ENCODE data around the gene SH2D7. TPM values are rescaled to one million over a fixed set of nuclear protein-coding genes. Genes with fewer than 3 reads are reported as not detected.

Gene SH2D7
- total and polyA plus RNA-seq, 2 donors (not counting 1 experiment from before 2014, with no cell fraction given): not detected

- H3K4me1 Mint-ChIP-seq: no peaks in the 10 kb centered on the region
- no peaks in the 10 kb centered on the region for H4K20me1 ChIP-seq (ENCODE audit: control insufficient read depth, insufficient read depth, low read length, poor library complexity, severe bottlenecking)
- H3K27ac Mint-ChIP-seq: no peak overlapping the region
- no peak overlapping the region for H3K4me3 Mint-ChIP-seq
- H3K27me3 ChIP-seq (replicated peaks in 1 of 4; ENCODE audit: control extremely low read depth in 1 of 4, control insufficient read depth in 3 of 4, insufficient read depth in 4 of 4, low read length in 3 of 4): no peaks in the 10 kb centered on the region
- H3K4me3 ChIP-seq (ENCODE audit: control extremely low read depth in 1 of 5, extremely low read depth in 1 of 5, insufficient read depth in 1 of 5, low read depth in 2 of 5, low read length in 4 of 5): no peak overlapping the region
- no peak for TF ChIP-seq EZH2 (IDR thresholded peaks at IDR 0.05; ENCODE audit: borderline replicate concordance, insufficient read depth, low read depth, low read length, poor library complexity, severe bottlenecking)
- TF ChIP-seq CTCF (IDR thresholded peaks at IDR 0.05): no peak
- ATAC-seq (ENCODE audit: low read depth) (no peak), DNase-seq (no peak)
- no peaks in the 10 kb centered on the region for H3K4me1 ChIP-seq (ENCODE audit: control insufficient read depth in 2 of 2, insufficient read depth in 2 of 2, low read length in 2 of 2)
- H3K79me2 ChIP-seq (ENCODE audit: control insufficient read depth, insufficient read depth, low read length): no peaks in the 10 kb centered on the region
- ChIA-PET CTCF (interaction anchor here (1.3 to 15.2 kb wide), 2 partner anchors 54 to 181 kb away, joined by 3 to 322 read pairs; no protein-coding TSS in a partner anchor), POLR2A (no interaction called here)
- H3K9ac ChIP-seq (ENCODE audit: low read length): no peak overlapping the region
- no peak overlapping the region for H3K27ac ChIP-seq (ENCODE audit: low read length in 2 of 2)
- no peaks in the 10 kb centered on the region for H3K36me3 ChIP-seq (replicated peaks in 1 of 2; ENCODE audit: control extremely low read depth in 1 of 2, control insufficient read depth in 1 of 2, extremely low read depth in 1 of 2, insufficient read depth in 2 of 2, low read length in 1 of 2)
- no peaks in the 10 kb centered on the region for H3K9me3 ChIP-seq (ENCODE audit: control extremely low read depth in 1 of 3, control insufficient read depth in 2 of 3, insufficient read depth in 1 of 3, low read length in 2 of 3)
- H3K27me3 Mint-ChIP-seq: no peaks in the 10 kb centered on the region
- intact Hi-C loops (cut with micrococcal nuclease): no loop called here
- no peaks in the 10 kb centered on the region for H3K9me3 Mint-ChIP-seq (ENCODE audit: insufficient read depth)
- no peak overlapping the region for H3K4me2 ChIP-seq (replicated peaks; ENCODE audit: low read depth, low read length, poor library complexity, severe bottlenecking)
- H2AFZ ChIP-seq (ENCODE audit: insufficient read depth, low read depth, low read length, poor library complexity, severe bottlenecking): no peak overlapping the region
Measured at GRCh38 chr15:78140292-78140691, 47.9 kb downstream of the SH2D7 start.

DNA sequence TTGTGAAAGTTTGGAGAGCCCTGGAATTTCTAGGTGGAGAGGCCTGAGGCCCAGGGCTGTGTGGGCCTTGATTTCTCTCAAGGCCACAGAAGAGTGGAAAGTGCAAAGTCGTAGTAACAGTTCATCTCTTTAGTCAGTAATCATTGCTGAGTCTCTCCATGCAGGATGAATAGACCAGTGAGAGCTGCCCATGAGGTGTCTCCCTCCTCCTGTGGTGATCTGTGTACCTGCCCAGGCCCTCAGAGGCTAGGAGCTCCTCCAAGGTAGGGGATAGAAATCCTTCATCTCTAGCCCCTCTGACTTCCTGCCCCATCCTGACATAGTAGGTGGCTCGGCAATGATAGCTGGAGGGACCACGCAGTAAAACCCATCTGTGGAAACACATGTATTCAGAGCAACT is 50.0 kb downstream of the SH2D7 start:
- intact Hi-C loops (cut with micrococcal nuclease): no loop called here
- 100% methylated on average over 3 of the region's 3 CpGs for WGBS (ENCODE audit: insufficient coverage)
- ChIA-PET POLR2A (no interaction called here), CTCF (interaction anchor here (0.8 kb wide), 1 partner anchor 53 kb away, joined by 3 read pairs; no protein-coding TSS in a partner anchor)
- Histone ChIP-seq H3K9me3 (ENCODE audit: control extremely low read depth in 1 of 3, control insufficient read depth in 2 of 3, insufficient read depth in 1 of 3, low read length in 2 of 3) (no peaks in the 10 kb centered on the region), H3K79me2 (ENCODE audit: control insufficient read depth, insufficient read depth, low read length) (no peaks in the 10 kb centered on the region), H3K9ac (ENCODE audit: low read length) (no peak overlapping the region), H3K4me2 (replicated peaks; ENCODE audit: low read depth, low read length, poor library complexity, severe bottlenecking) (no peak overlapping the region), H3K27me3 (replicated peaks in 1 of 4; ENCODE audit: control extremely low read depth in 1 of 4, control insufficient read depth in 3 of 4, insufficient read depth in 4 of 4, low read length in 3 of 4) (no peaks in the 10 kb centered on the region), H4K20me1 (ENCODE audit: control insufficient read depth, insufficient read depth, low read length, poor library complexity, severe bottlenecking) (no peaks in the 10 kb centered on the region), H3K4me3 (ENCODE audit: control extremely low read depth in 1 of 5, extremely low read depth in 1 of 5, insufficient read depth in 1 of 5, low read depth in 2 of 5, low read length in 4 of 5) (no peak overlapping the region), H3K27ac (ENCODE audit: low read length in 2 of 2) (no peak overlapping the region), H2AFZ (ENCODE audit: insufficient read depth, low read depth, low read length, poor library complexity, severe bottlenecking) (no peak overlapping the region), H3K4me1 (ENCODE audit: control insufficient read depth in 2 of 2, insufficient read depth in 2 of 2, low read length in 2 of 2) (no peaks in the 10 kb centered on the region), H3K36me3 (replicated peaks in 1 of 2; ENCODE audit: control extremely low read depth in 1 of 2, control insufficient read depth in 1 of 2, extremely low read depth in 1 of 2, insufficient read depth in 2 of 2, low read length in 1 of 2) (no peaks in the 10 kb centered on the region)
- ATAC-seq (ENCODE audit: low read depth): no peak
- DNase-seq: no peak
- no peaks in the 10 kb centered on the region for H3K9me3 Mint-ChIP-seq (ENCODE audit: insufficient read depth)
- H3K27me3 Mint-ChIP-seq: no peaks in the 10 kb centered on the region
- TF ChIP-seq EZH2 (IDR thresholded peaks at IDR 0.05; ENCODE audit: borderline replicate concordance, insufficient read depth, low read depth, low read length, poor library complexity, severe bottlenecking) (no peak), CTCF (IDR thresholded peaks at IDR 0.05) (no peak)
- peaks cover under 1% of the 10 kb centered on the region for H3K4me1 Mint-ChIP-seq
- H3K4me3 Mint-ChIP-seq: no peak overlapping the region
- no peak overlapping the region for H3K27ac Mint-ChIP-seq

All from B cell (primary cell).